MM.1S (cell line): ENCODE results near the gene KRT9.

Experiments used
- DNase-seq: peaks from one replicate; pipeline ENCODE4 v3.0.0-alpha.2; 2015
- H2AFZ ChIP-seq: fragments of 300-600 bp; sonication (generic); 2 replicates; pipeline ENCODE4 v1.6.0; 2016; ENCODE audit warnings: antibody characterized with exemption, low read length
- H3F3A ChIP-seq: fragments of 300-600 bp; sonication (generic); 2 replicates; pipeline ENCODE4 v1.6.1; 2016; ENCODE audit warnings: mild to moderate bottlenecking, antibody characterized with exemption, low read length, moderate library complexity, mixed read lengths; ENCODE audit not compliant: insufficient read depth
- H3K27ac ChIP-seq: fragments of 300-600 bp; sonication (generic); 2 replicates; pipeline ENCODE4 v1.5.1; 2016; ENCODE audit warnings: mild to moderate bottlenecking, low read length
- H3K27me3 ChIP-seq: fragments of 300-600 bp; sonication (generic); replicated peaks from 2 replicates; pipeline ENCODE4 v1.6.0; 2016; ENCODE audit warnings: low read length; ENCODE audit not compliant: insufficient read depth
- H3K36me3 ChIP-seq: fragments of 300-600 bp; sonication (generic); replicated peaks from 2 replicates; pipeline ENCODE4 v1.6.1; 2016; ENCODE audit warnings: mild to moderate bottlenecking, low read length, mixed read lengths; ENCODE audit not compliant: insufficient read depth
- H3K4me1 ChIP-seq: fragments of 300-600 bp; sonication (generic); 2 replicates; pipeline ENCODE4 v1.6.1; 2016; ENCODE audit warnings: low read length, mixed read lengths
- H3K4me2 ChIP-seq: fragments of 300-600 bp; sonication (generic); 2 replicates; pipeline ENCODE4 v1.6.0; 2016; ENCODE audit warnings: low read depth, low read length
- H3K4me3 ChIP-seq: fragments of 300-600 bp; sonication (generic); 2 replicates; pipeline ENCODE4 v1.5.1; 2016; ENCODE audit warnings: low read length, mixed read lengths
- H3K79me2 ChIP-seq: fragments of 300-600 bp; sonication (generic); 2 replicates; pipeline ENCODE4 v1.6.1; 2016; ENCODE audit warnings: mixed run types, low read length, mixed read lengths
- H3K9ac ChIP-seq: fragments of 300-600 bp; sonication (generic); 2 replicates; pipeline ENCODE4 v1.6.1; 2016; ENCODE audit warnings: low read length, mixed read lengths
- H3K9me2 ChIP-seq: fragments of 300-600 bp; sonication (generic); replicated peaks from 2 replicates; pipeline ENCODE4 v1.6.1; 2016; ENCODE audit warnings: mild to moderate bottlenecking, low read length, mixed read lengths; ENCODE audit not compliant: insufficient read depth
- H3K9me3 ChIP-seq: fragments of 300-600 bp; sonication (generic); replicated peaks from 2 replicates; pipeline ENCODE4 v1.6.1; 2016; ENCODE audit warnings: mild to moderate bottlenecking, low read length, mixed read lengths; ENCODE audit not compliant: insufficient read depth
- H4K20me1 ChIP-seq: fragments of 300-600 bp; sonication (generic); 2 replicates; pipeline ENCODE4 v1.6.1; 2016; ENCODE audit warnings: mild to moderate bottlenecking, low read length, moderate library complexity, mixed read lengths; ENCODE audit not compliant: insufficient read depth
- EZH2 ChIP-seq: fragments of 300-600 bp; sonication (generic); optimal IDR thresholded peaks from 2 replicates; pipeline ENCODE3; 2017; ENCODE audit warnings: low read depth, mild to moderate bottlenecking, antibody characterized with exemption, low read length, mixed read lengths
- EZH2phosphoT487 ChIP-seq: fragments of 300-600 bp; sonication (generic); IDR thresholded peaks from 2 replicates; pipeline ENCODE4 v1.6.1; 2018; ENCODE audit warnings: antibody characterized with exemption, low read length
- TF ChIP-seq, protein P1 (sequence below): fragments of 300-600 bp; sonication (generic); IDR thresholded peaks from 2 replicates; pipeline ENCODE4 v1.5.1; 2016; ENCODE audit warnings: antibody characterized with exemption, low read length, mixed read lengths

Gene KRT9

DNA sequence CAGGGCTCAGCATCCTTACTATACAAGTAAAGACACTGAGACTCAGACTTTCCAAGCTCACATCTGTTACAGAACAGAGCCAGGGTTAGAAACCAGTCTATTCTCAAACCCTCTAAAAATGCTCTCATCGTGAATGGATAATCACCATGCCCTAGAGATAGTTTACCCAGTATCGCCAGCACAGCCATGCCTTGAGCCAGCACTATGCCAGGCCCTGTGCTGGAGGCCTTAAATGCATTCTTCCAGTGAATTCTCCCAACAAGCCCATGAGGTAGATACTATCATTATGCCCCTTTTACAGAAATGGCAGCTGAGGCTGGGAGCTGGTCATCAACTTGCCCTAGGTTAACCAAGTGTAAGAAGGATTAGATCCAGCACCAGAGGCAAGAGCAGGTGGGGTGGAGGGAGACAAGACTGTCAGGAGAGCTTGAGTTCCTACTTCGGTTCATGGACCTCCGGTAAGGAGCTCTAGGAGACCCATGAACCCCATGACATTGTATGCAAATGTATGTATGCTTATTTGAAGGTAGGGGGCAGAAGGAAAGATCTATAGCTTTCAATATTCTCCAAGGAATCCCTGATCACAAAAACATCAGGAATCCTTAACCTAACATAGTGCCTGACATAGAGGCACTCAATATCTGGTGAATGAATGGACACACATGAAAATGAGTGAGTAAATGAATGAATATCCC lies 9.7 kb upstream of the KRT9 start:
- Histone ChIP-seq H3K27me3 (peaks cover 9% of the 10 kb centered on the region; the same call in 1 of the 2 replicates), H3K27ac (no peak overlapping the region), H3F3A (no peaks in the 10 kb centered on the region), H3K4me3 (no peak overlapping the region), H3K79me2 (no peaks in the 10 kb centered on the region), H3K9me2 (no peaks in the 10 kb centered on the region), H2AFZ (no peak overlapping the region), H3K4me2 (no peak overlapping the region), H3K9ac (no peak overlapping the region), H3K36me3 (no peaks in the 10 kb centered on the region), H3K4me1 (0 out of 2 replicates have a peak, but pooled peaks cover 5% of the 10 kb centered on the region), H3K9me3 (no peaks in the 10 kb centered on the region), H4K20me1 (no peaks in the 10 kb centered on the region)
- TF ChIP-seq EZH2, result no peak
- no peak for TF ChIP-seq EZH2phosphoT487
- TF ChIP-seq, protein P1, sequence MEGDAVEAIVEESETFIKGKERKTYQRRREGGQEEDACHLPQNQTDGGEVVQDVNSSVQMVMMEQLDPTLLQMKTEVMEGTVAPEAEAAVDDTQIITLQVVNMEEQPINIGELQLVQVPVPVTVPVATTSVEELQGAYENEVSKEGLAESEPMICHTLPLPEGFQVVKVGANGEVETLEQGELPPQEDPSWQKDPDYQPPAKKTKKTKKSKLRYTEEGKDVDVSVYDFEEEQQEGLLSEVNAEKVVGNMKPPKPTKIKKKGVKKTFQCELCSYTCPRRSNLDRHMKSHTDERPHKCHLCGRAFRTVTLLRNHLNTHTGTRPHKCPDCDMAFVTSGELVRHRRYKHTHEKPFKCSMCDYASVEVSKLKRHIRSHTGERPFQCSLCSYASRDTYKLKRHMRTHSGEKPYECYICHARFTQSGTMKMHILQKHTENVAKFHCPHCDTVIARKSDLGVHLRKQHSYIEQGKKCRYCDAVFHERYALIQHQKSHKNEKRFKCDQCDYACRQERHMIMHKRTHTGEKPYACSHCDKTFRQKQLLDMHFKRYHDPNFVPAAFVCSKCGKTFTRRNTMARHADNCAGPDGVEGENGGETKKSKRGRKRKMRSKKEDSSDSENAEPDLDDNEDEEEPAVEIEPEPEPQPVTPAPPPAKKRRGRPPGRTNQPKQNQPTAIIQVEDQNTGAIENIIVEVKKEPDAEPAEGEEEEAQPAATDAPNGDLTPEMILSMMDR, result no peak
- no peak for DNase-seq

DNA sequence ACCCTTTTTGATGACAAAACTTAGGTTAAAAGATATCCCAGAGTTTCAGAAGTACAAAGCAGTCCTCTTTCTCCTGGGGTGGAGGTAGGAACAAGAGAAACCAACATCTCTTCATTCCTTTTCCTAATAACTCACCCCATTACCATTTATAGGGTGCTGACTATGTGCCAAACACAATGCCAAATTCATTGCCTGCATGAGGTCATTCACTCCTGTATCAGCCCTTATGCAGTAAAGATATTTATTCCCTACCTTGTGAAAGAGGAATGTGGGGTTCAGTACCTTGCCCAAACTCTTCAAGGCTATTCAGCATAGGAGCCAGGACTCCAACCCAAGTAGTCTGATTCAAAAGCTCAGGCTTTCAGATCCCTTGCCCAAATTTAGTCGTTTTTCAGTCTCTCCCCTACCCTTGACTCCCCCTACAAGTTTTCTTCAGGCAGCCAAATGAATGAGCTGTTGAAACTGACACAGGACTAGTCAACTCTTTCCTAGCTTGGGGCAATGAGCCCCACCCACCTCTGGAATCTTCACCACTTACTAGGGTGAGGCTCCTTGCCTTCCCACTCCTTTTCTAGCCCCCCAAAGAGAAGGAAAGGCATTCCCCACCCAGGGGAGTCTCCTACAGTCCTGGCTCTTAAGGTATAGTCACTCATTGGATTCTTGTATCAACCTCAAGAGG lies 9.0 kb upstream of the KRT9 start:
- Histone ChIP-seq H3K9me2 (no peaks in the 10 kb centered on the region), H3K27me3 (peaks cover 9% of the 10 kb centered on the region; the same call in 1 of the 2 replicates), H4K20me1 (no peaks in the 10 kb centered on the region), H2AFZ (no peak overlapping the region), H3K27ac (no peak overlapping the region), H3F3A (no peaks in the 10 kb centered on the region), H3K4me2 (no peak overlapping the region), H3K4me3 (no peak overlapping the region), H3K36me3 (no peaks in the 10 kb centered on the region), H3K4me1 (0 out of 2 replicates have a peak, but pooled peaks cover 5% of the 10 kb centered on the region), H3K9ac (no peak overlapping the region), H3K79me2 (no peaks in the 10 kb centered on the region), H3K9me3 (no peaks in the 10 kb centered on the region)
- TF ChIP-seq, protein P1, result no peak
- no peak for TF ChIP-seq EZH2
- no peak for TF ChIP-seq EZH2phosphoT487
- no peak for DNase-seq

DNA sequence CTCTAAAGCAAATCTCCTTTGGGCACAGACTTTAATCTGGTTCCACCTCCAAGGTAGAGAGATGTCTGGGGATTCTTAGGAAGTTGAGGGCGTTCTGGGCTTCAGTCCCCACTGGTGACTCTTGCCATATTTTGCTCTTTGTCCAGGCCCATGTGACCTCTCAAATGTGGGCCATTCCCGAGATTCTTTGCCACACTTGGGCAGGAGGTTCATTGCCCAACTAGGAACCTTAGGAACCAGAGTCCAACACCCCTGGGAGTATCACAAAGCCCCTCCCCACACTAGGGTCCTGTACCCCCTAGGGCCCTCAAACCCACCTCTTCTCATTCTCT lies 8.4 kb upstream of the KRT9 start:
- H3F3A ChIP-seq, result no peaks in the 10 kb centered on the region
- H4K20me1 ChIP-seq, result no peaks in the 10 kb centered on the region
- DNase-seq, result no peak
- no peak overlapping the region for H3K27ac ChIP-seq
- H3K79me2 ChIP-seq, result no peaks in the 10 kb centered on the region
- peaks cover 9% of the 10 kb centered on the region; the same call in 1 of the 2 replicates for H3K27me3 ChIP-seq
- H3K4me1 ChIP-seq, result 0 out of 2 replicates have a peak, but pooled peaks cover 5% of the 10 kb centered on the region
- TF ChIP-seq EZH2phosphoT487, result no peak
- no peak for TF ChIP-seq EZH2
- no peak overlapping the region; the same call in 1 of the 2 replicates for H2AFZ ChIP-seq
- no peak overlapping the region for H3K4me2 ChIP-seq
- no peak overlapping the region for H3K9ac ChIP-seq
- H3K9me2 ChIP-seq, result no peaks in the 10 kb centered on the region
- H3K4me3 ChIP-seq, result no peak overlapping the region
- H3K9me3 ChIP-seq, result no peaks in the 10 kb centered on the region
- no peaks in the 10 kb centered on the region for H3K36me3 ChIP-seq
